ENCODE data around the gene RAB27A. TPM values are rescaled to one million over a fixed set of nuclear protein-coding genes. Genes with fewer than 3 reads are reported as not detected.

Gene RAB27A
- total RNA-seq, 1 experiment from 2014 or later, result 6.3 TPM

DNA sequence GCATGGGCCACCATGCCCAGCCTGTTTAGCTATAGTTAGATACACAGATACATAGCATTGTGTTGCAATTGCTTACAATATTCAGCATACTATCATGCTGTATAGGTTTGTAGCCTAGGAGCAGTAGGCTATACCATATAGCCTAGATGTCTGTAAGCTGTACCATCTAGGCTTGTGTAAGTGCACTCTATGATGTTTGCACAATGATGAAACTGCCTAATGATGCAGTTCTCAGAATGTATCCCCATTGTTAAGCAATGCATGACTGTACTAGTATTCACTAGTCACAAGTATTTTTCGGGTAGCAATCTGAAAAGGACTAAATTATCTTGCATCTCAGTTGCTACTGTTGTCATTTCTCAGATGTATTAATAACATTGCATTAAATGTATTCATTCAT is 45.4 kb upstream of the RAB27A start:
- no peak overlapping the region for H2AFZ ChIP-seq (ENCODE audit: low read length)
- no peaks in the 10 kb centered on the region for H3K9me3 ChIP-seq (ENCODE audit: low read length)
- no peaks in the 10 kb centered on the region for H3K9me2 ChIP-seq (replicated peaks; ENCODE audit: low read length)
- H4K20me1 ChIP-seq (ENCODE audit: low read length), result no peaks in the 10 kb centered on the region
- H3K27ac ChIP-seq (ENCODE audit: low read length), result peak overlapping the region; percentile 95
- intact Hi-C loops (cut with micrococcal nuclease), result no loop called here
- H3K4me1 ChIP-seq (ENCODE audit: insufficient read depth, low read length), result peaks cover 20% of the 10 kb centered on the region
- no peak for TF ChIP-seq EZH2phosphoT487 (IDR thresholded peaks at IDR 0.05; ENCODE audit: borderline replicate concordance, low read length)
- TF ChIP-seq, protein P1, sequence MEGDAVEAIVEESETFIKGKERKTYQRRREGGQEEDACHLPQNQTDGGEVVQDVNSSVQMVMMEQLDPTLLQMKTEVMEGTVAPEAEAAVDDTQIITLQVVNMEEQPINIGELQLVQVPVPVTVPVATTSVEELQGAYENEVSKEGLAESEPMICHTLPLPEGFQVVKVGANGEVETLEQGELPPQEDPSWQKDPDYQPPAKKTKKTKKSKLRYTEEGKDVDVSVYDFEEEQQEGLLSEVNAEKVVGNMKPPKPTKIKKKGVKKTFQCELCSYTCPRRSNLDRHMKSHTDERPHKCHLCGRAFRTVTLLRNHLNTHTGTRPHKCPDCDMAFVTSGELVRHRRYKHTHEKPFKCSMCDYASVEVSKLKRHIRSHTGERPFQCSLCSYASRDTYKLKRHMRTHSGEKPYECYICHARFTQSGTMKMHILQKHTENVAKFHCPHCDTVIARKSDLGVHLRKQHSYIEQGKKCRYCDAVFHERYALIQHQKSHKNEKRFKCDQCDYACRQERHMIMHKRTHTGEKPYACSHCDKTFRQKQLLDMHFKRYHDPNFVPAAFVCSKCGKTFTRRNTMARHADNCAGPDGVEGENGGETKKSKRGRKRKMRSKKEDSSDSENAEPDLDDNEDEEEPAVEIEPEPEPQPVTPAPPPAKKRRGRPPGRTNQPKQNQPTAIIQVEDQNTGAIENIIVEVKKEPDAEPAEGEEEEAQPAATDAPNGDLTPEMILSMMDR (conservative IDR thresholded peaks at IDR 0.05; ENCODE audit: low read depth, low read length), result no peak
- no peak for TF ChIP-seq EZH2 (IDR thresholded peaks at IDR 0.05; ENCODE audit: low read length, unreplicated experiment)
- H3K4me3 ChIP-seq (ENCODE audit: low read length), result no peak overlapping the region
- H3K36me3 ChIP-seq (ENCODE audit: low read depth, low read length), result 0 out of 2 replicates have a peak, but pooled peaks cover 6% of the 10 kb centered on the region
- peak overlapping the region; percentile 27 for H3K4me2 ChIP-seq (ENCODE audit: low read length)
- peak; percentile 85 for DNase-seq
- CTCF ChIA-PET, result no interaction called here
- no TSS peak for BruUV-seq (replicated peaks)
- ATAC-seq, result peak; percentile 73
- POLR2A ChIA-PET (ENCODE audit: unreplicated experiment), result no interaction called here
- no peaks in the 10 kb centered on the region for H3F3A ChIP-seq (ENCODE audit: low read length, unreplicated experiment)
- no peaks in the 10 kb centered on the region for H3K27me3 ChIP-seq (ENCODE audit: low read length)
- peak overlapping the region; percentile 65 for H3K9ac ChIP-seq (ENCODE audit: low read length)
- no peaks in the 10 kb centered on the region for H3K79me2 ChIP-seq (ENCODE audit: low read length)

- H3K9me2 ChIP-seq (replicated peaks; ENCODE audit: low read length), result no peaks in the 10 kb centered on the region
- H2AFZ ChIP-seq (ENCODE audit: low read length), result no peak overlapping the region
- 0 out of 2 replicates have a peak, but pooled peaks cover 2% of the 10 kb centered on the region for H3K36me3 ChIP-seq (ENCODE audit: low read depth, low read length)
- intact Hi-C loops (cut with micrococcal nuclease), result no loop called here
- H3K79me2 ChIP-seq (ENCODE audit: low read length), result no peaks in the 10 kb centered on the region
- no peaks in the 10 kb centered on the region for H3F3A ChIP-seq (ENCODE audit: low read length, unreplicated experiment)
- H3K9ac ChIP-seq (ENCODE audit: low read length), result peak overlapping the region; percentile 65
- no TSS peak for BruUV-seq (replicated peaks)
- POLR2A ChIA-PET (ENCODE audit: unreplicated experiment), result no interaction called here
- CTCF ChIA-PET, result no interaction called here
- no peaks in the 10 kb centered on the region for H3K9me3 ChIP-seq (ENCODE audit: low read length)
- no peaks in the 10 kb centered on the region for H3K27me3 ChIP-seq (ENCODE audit: low read length)
- peak overlapping the region; percentile 95 for H3K27ac ChIP-seq (ENCODE audit: low read length)
- ATAC-seq, result peak; percentile 96
- no peaks in the 10 kb centered on the region for H4K20me1 ChIP-seq (ENCODE audit: low read length)
- TF ChIP-seq EZH2phosphoT487 (IDR thresholded peaks at IDR 0.05; ENCODE audit: borderline replicate concordance, low read length) (no peak), EZH2 (IDR thresholded peaks at IDR 0.05; ENCODE audit: low read length, unreplicated experiment) (no peak)
- TF ChIP-seq, protein P1 (conservative IDR thresholded peaks at IDR 0.05; ENCODE audit: low read depth, low read length), result no peak
- no peak overlapping the region for H3K4me3 ChIP-seq (ENCODE audit: low read length)
- peak overlapping the region; percentile 27 for H3K4me2 ChIP-seq (ENCODE audit: low read length)
- DNase-seq, result peak; percentile 77
- peaks cover 20% of the 10 kb centered on the region for H3K4me1 ChIP-seq (ENCODE audit: insufficient read depth, low read length)
These were observed 44.8 kb upstream of the RAB27A start for GRCh38 chr15:55334371-55334770.

DNA sequence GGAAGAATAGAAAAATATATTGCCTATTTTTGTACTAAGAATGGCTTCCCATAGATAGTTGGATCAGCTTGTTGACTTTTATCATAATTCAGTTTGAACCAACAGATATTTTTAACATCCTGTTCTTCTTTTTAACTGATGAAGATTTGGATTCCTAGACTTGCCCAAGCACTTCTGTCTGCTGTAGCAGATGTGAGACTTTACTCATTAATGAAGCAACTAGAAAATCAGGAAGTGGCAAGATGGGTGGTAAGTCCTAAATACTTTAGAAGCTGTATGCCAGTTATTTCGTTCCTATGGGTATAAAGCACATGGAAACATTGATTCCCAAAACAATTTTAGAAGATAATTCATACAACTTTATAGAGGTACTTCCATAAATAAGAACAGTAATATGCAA is 37.8 kb upstream of the RAB27A start:
- Histone ChIP-seq H3K27me3 (ENCODE audit: low read length) (no peaks in the 10 kb centered on the region), H3K4me2 (ENCODE audit: low read length) (no peak overlapping the region), H4K20me1 (ENCODE audit: low read length) (no peaks in the 10 kb centered on the region), H3K4me3 (ENCODE audit: low read length) (no peak overlapping the region), H3K36me3 (ENCODE audit: low read depth, low read length) (no peaks in the 10 kb centered on the region), H3K9me2 (replicated peaks; ENCODE audit: low read length) (no peaks in the 10 kb centered on the region), H3K79me2 (ENCODE audit: low read length) (no peaks in the 10 kb centered on the region), H3F3A (ENCODE audit: low read length, unreplicated experiment) (no peaks in the 10 kb centered on the region), H3K4me1 (ENCODE audit: insufficient read depth, low read length) (no peaks in the 10 kb centered on the region), H3K9me3 (ENCODE audit: low read length) (no peaks in the 10 kb centered on the region), H3K9ac (ENCODE audit: low read length) (no peak overlapping the region), H2AFZ (ENCODE audit: low read length) (no peak overlapping the region), H3K27ac (ENCODE audit: low read length) (no peak overlapping the region)
- no TSS peak for BruUV-seq (replicated peaks)
- ChIA-PET CTCF (no interaction called here), POLR2A (ENCODE audit: unreplicated experiment) (interaction anchor here (0.7 kb wide), 1 partner anchor 1028 kb away, joined by 4 read pairs; no protein-coding TSS in a partner anchor)
- TF ChIP-seq EZH2 (IDR thresholded peaks at IDR 0.05; ENCODE audit: low read length, unreplicated experiment), result no peak
- no peak for TF ChIP-seq EZH2phosphoT487 (IDR thresholded peaks at IDR 0.05; ENCODE audit: borderline replicate concordance, low read length)
- TF ChIP-seq, protein P1 (conservative IDR thresholded peaks at IDR 0.05; ENCODE audit: low read depth, low read length), result no peak
- ATAC-seq (no peak), DNase-seq (no peak)
- intact Hi-C loops (cut with micrococcal nuclease), result no loop called here

Measured in PC-3 (cell line).